Colonic mucosa (tissue), 4 donors: ENCODE data around the gene AVPR1B. TPM values are rescaled to one million over a fixed set of nuclear protein-coding genes. Genes with fewer than 3 reads are reported as not detected.
A peak's percentile ranks its signal among the peaks of the same experiment; 100 is the strongest.

ENCODE experiments used
- DNase-seq: peaks from one replicate; pipeline ENCODE4 v3.0.0-alpha.2; 2020
- H3K27ac ChIP-seq: fragments of 200-600 bp; one replicate; pipeline ENCODE4 v1.8.0; 2021
- H3K27me3 ChIP-seq: fragments of 200-600 bp; one replicate; pipeline ENCODE4 v1.8.0; 2021
- H3K36me3 ChIP-seq: fragments of 200-600 bp; one replicate; pipeline ENCODE4 v1.8.0; 2021
- H3K4me1 ChIP-seq: fragments of 200-600 bp; one replicate; pipeline ENCODE4 v1.8.0; 2021; ENCODE audit warnings: mild to moderate bottlenecking
- H3K4me3 ChIP-seq: fragments of 200-600 bp; one replicate; pipeline ENCODE4 v1.8.0; 2021
- H3K9ac ChIP-seq, 2 donors: one replicate each; pipeline ENCODE4 v1.7.0; 2013; ENCODE audit warnings: control low read depth in 2 of 2, low read depth in 2 of 2, low read length in 2 of 2
- H3K9me3 ChIP-seq: fragments of 200-600 bp; one replicate; pipeline ENCODE4 v1.8.0; 2021
- CTCF ChIP-seq: fragments of 200-600 bp; IDR thresholded peaks from one replicate; pipeline ENCODE4 v1.8.0; 2022; ENCODE audit warnings: antibody characterized with exemption, mild to moderate bottlenecking
- intact Hi-C: fragments of 100-400 bp; cut with DNase I; formaldehyde crosslinking; loops from one replicate; pipeline ENCODE4 v1.14.1; 2022
- total RNA-seq, 2 donors: library from RNA; stranded (reverse); fragmentation: NEBNext Ultra II Directional in 1 of 2; extraction: Animal tissue kit (Norgen Biotek cat#: 25700) in 1 of 2; gene quantifications; one replicate each; pipeline ENCODE4 v1.2.1, GENCODE V29; 2021
- donor health status: healthy.
- donor health status: DM: no; HTN: no; CAD: no.
- donor health status: DM: no; HTN: no; CAD: no.

Gene AVPR1B
- total RNA-seq: under 1 TPM; 0.13 to 0.89 TPM

- Histone ChIP-seq H3K9me3 (no peaks in the 10 kb centered on the region), H3K27ac (no peak within 1 kb of the TSS), H3K27me3 (peaks cover 17% of the 10 kb centered on the region), H3K4me1 (peaks cover 7% of the 10 kb centered on the region), H3K4me3 (peak within 1 kb of the TSS; percentile 34), H3K9ac (peak within 1 kb of the TSS; percentile 19 to 53), H3K36me3 (no peaks in the 10 kb centered on the region)
- intact Hi-C loops: no loop called here
- TF ChIP-seq CTCF: no peak
- DNase-seq: peak; percentile 33
Measured at GRCh38 chr1:206117151-206117948, at the start of gene AVPR1B. TSS of gene AVPR1B (minus strand) at chr1:206117388. CDS start at chr1:206116890, 498 bp downstream.

- H3K27me3 ChIP-seq: no peaks in the 10 kb centered on the region
- no peak overlapping the region for H3K27ac ChIP-seq
- DNase-seq: no peak
- no peak overlapping the region for H3K9ac ChIP-seq
- intact Hi-C loops: no loop called here
- no peaks in the 10 kb centered on the region for H3K4me1 ChIP-seq
- no peak overlapping the region for H3K4me3 ChIP-seq
- TF ChIP-seq CTCF: no peak
- H3K9me3 ChIP-seq: no peaks in the 10 kb centered on the region
- no peaks in the 10 kb centered on the region for H3K36me3 ChIP-seq
Measured at GRCh38 chr1:206145771-206146290, 28.6 kb upstream of the AVPR1B start.

GRCh38 chr1:206144605-206145004, 27.4 kb upstream of the AVPR1B start:
- Histone ChIP-seq H3K9me3 (no peaks in the 10 kb centered on the region), H3K27me3 (no peaks in the 10 kb centered on the region), H3K9ac (no peak overlapping the region), H3K4me1 (no peaks in the 10 kb centered on the region), H3K27ac (no peak overlapping the region), H3K36me3 (no peaks in the 10 kb centered on the region), H3K4me3 (no peak overlapping the region)
- intact Hi-C loops: no loop called here
- TF ChIP-seq CTCF: no peak
- no peak for DNase-seq

GRCh38 chr1:206143537-206144172, 26.5 kb upstream of the AVPR1B start:
- Histone ChIP-seq H3K36me3 (no peaks in the 10 kb centered on the region), H3K4me3 (no peak overlapping the region), H3K9me3 (no peaks in the 10 kb centered on the region), H3K27me3 (no peaks in the 10 kb centered on the region), H3K4me1 (no peaks in the 10 kb centered on the region), H3K27ac (no peak overlapping the region), H3K9ac (no peak overlapping the region)
- no peak for TF ChIP-seq CTCF
- intact Hi-C loops: no loop called here
- no peak for DNase-seq

GRCh38 chr1:206142770-206143169, 25.6 kb upstream of the AVPR1B start:
- DNase-seq: no peak
- H3K9ac ChIP-seq: no peak overlapping the region
- no peak overlapping the region for H3K27ac ChIP-seq
- H3K4me3 ChIP-seq: no peak overlapping the region
- no peaks in the 10 kb centered on the region for H3K4me1 ChIP-seq
- TF ChIP-seq CTCF: no peak
- intact Hi-C loops: no loop called here
- H3K36me3 ChIP-seq: no peaks in the 10 kb centered on the region
- H3K9me3 ChIP-seq: no peaks in the 10 kb centered on the region
- no peaks in the 10 kb centered on the region for H3K27me3 ChIP-seq
